SK-N-SH (cell line): ENCODE data around the gene OR10S1.

Source experiments
- CTCF ChIP-seq: fragments of 200-600 bp; sonication (generic); IDR thresholded peaks from 2 replicates; pipeline ENCODE4 v1.6.1; 2017; ENCODE audit warnings: antibody characterized with exemption, mild to moderate bottlenecking, moderate library complexity
- USF1 ChIP-seq: IDR thresholded peaks from 2 replicates; pipeline ENCODE4 v1.4.0; 2012; ENCODE audit warnings: low read depth, borderline replicate concordance

- no peak for TF ChIP-seq USF1
- TF ChIP-seq CTCF = no peak
These were observed at the start of gene OR10S1 for GRCh38 chr11:123977731-123978347.
